Measurements from ENCODE around the gene C4orf36.

The C4orf36 gene

GRCh38 chr4:86833615-86834014 is 58.6 kb downstream of the C4orf36 start:
- intact Hi-C loops (cut with DNase I) = no loop called here
- DNase-seq = no peak

GRCh38 chr4:86831262-86832130 is 60.7 kb downstream of the C4orf36 start:
- DNase-seq = no peak

More at GRCh38 chr4:86831262-86832130, 60.7 kb downstream of the C4orf36 start:
- intact Hi-C loops (cut with DNase I) = no loop called here
